HepG2 (cell line): ENCODE measurements around the gene SVOPL. TPM values are rescaled to one million over a fixed set of nuclear protein-coding genes. Genes with fewer than 3 reads are reported as not detected.

Experiments
- EZH2 ChIP-seq: conservative IDR thresholded peaks from 2 replicates; pipeline ENCODE4 v1.6.1; 2012; ENCODE audit warnings: mild to moderate bottlenecking, low read depth, low read length, moderate library complexity
- REXO4 ChIP-seq: sonication (generic); formaldehyde crosslinking; IDR thresholded peaks from 2 replicates; pipeline ENCODE4 v1.8.0; 2022; ENCODE audit warnings: missing genetic modification reagents, mild to moderate bottlenecking, borderline replicate concordance
- ZNF556 ChIP-seq: sonication (generic); formaldehyde crosslinking; IDR thresholded peaks from 2 replicates; pipeline ENCODE4 v1.4.0; 2020; ENCODE audit warnings: mild to moderate bottlenecking, missing genetic modification reagents, borderline replicate concordance
- ZNF878 ChIP-seq: sonication (generic); formaldehyde crosslinking; IDR thresholded peaks from 2 replicates; pipeline ENCODE4 v1.8.1; 2023; ENCODE audit warnings: mild to moderate bottlenecking, missing genetic modification reagents, moderate library complexity
- polyA plus RNA-seq, 8 experiments: library from polyadenylated mRNA; depleted of rRNA in 3 of 8; stranded (reverse) in 7 of 8; unstranded in 1 of 8; fragments of >200 nt; fragmentation: Illumina TruSeq in 4 of 8; extraction: Trizol in 4 of 8; gene quantifications; 2 replicates each; pipeline versions ENCODE4 v1.2.1 to v1.2.3, GENCODE V29; 2011 to 2016; ENCODE audit warnings: low read depth in 4 of 8, missing spikeins in 1 of 8, mixed read lengths in 1 of 8; ENCODE audit not compliant: insufficient read depth in 1 of 8
- total RNA-seq, 5 experiments: library from RNA; depleted of rRNA; stranded (reverse); fragments of >200 nt; fragmentation: Illumina TruSeq; extraction: Trizol; gene quantifications; 2 replicates each; pipeline ENCODE4 v1.2.3, GENCODE V29; 2016; ENCODE audit warnings: low read depth in 1 of 5
- TF ChIP-seq, protein P1 (sequence below): sonication (generic); formaldehyde crosslinking; IDR thresholded peaks from 2 replicates; pipeline ENCODE4 v1.5.1; 2020; ENCODE audit warnings: mild to moderate bottlenecking, missing genetic modification reagents, borderline replicate concordance
- TF ChIP-seq, protein P2 (sequence below): IDR thresholded peaks from 2 replicates; pipeline ENCODE4 v1.6.1; 2016; ENCODE audit warnings: missing biosample characterization, missing genetic modification reagents, low read depth
- TF ChIP-seq, protein P3 (sequence below): sonication (generic); formaldehyde crosslinking; IDR thresholded peaks from 2 replicates; pipeline ENCODE4 v1.5.0; 2020; ENCODE audit warnings: missing genetic modification reagents

Gene SVOPL
- total and polyA plus RNA-seq, 2 of the 13 experiments (the other 11 are each of a cell fraction or from before 2014, with no cell fraction given): not detected

DNA sequence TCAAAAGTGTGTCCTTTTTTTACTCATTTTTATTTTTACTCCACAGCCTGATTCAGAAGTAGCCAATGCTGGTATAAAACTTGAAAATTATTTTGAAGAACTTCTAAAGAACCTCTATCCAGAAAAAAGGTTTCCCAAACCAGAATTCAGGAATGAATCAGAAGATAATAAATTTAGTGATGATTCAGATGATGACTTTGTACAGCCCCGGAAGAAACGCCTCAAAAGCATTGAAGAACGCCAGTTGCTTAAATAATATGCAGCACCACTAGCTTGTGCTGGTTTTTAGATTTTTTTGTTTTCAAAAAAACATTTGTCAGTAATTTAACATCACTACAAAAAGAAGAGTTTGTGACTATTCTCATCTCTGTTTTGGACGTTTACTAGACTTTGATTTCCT, 116.5 kb downstream of the SVOPL start (continued):
- TF ChIP-seq, protein P1, sequence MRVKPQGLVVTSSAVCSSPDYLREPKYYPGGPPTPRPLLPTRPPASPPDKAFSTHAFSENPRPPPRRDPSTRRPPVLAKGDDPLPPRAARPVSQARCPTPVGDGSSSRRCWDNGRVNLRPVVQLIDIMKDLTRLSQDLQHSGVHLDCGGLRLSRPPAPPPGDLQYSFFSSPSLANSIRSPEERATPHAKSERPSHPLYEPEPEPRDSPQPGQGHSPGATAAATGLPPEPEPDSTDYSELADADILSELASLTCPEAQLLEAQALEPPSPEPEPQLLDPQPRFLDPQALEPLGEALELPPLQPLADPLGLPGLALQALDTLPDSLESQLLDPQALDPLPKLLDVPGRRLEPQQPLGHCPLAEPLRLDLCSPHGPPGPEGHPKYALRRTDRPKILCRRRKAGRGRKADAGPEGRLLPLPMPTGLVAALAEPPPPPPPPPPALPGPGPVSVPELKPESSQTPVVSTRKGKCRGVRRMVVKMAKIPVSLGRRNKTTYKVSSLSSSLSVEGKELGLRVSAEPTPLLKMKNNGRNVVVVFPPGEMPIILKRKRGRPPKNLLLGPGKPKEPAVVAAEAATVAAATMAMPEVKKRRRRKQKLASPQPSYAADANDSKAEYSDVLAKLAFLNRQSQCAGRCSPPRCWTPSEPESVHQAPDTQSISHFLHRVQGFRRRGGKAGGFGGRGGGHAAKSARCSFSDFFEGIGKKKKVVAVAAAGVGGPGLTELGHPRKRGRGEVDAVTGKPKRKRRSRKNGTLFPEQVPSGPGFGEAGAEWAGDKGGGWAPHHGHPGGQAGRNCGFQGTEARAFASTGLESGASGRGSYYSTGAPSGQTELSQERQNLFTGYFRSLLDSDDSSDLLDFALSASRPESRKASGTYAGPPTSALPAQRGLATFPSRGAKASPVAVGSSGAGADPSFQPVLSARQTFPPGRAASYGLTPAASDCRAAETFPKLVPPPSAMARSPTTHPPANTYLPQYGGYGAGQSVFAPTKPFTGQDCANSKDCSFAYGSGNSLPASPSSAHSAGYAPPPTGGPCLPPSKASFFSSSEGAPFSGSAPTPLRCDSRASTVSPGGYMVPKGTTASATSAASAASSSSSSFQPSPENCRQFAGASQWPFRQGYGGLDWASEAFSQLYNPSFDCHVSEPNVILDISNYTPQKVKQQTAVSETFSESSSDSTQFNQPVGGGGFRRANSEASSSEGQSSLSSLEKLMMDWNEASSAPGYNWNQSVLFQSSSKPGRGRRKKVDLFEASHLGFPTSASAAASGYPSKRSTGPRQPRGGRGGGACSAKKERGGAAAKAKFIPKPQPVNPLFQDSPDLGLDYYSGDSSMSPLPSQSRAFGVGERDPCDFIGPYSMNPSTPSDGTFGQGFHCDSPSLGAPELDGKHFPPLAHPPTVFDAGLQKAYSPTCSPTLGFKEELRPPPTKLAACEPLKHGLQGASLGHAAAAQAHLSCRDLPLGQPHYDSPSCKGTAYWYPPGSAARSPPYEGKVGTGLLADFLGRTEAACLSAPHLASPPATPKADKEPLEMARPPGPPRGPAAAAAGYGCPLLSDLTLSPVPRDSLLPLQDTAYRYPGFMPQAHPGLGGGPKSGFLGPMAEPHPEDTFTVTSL (CRISPR knock-in tag): no peak
- TF ChIP-seq ZNF556 (CRISPR knock-in tag) (no peak), REXO4 (CRISPR knock-in tag) (no peak), EZH2 (no peak), ZNF878 (CRISPR knock-in tag) (no peak)
- TF ChIP-seq, protein P2, sequence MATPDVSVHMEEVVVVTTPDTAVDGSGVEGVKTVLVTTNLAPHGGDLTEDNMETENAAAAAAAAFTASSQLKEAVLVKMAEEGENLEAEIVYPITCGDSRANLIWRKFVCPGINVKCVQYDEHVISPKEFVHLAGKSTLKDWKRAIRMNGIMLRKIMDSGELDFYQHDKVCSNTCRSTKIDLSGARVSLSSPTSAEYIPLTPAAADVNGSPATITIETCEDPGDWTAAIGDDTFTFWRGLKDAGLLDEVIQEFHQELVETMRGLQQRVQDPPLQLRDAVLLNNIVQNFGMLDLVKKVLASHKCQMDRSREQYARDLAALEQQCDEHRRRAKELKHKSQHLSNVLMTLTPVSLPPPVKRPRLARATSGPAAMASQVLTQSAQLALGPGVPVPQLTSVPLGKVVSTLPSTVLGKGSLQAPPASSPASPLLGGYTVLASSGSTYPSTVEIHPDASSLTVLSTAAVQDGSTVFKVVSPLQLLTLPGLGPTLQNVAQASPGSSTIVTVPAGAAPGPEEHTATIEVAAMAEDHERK (CRISPR knock-in tag): no peak
- TF ChIP-seq, protein P3, sequence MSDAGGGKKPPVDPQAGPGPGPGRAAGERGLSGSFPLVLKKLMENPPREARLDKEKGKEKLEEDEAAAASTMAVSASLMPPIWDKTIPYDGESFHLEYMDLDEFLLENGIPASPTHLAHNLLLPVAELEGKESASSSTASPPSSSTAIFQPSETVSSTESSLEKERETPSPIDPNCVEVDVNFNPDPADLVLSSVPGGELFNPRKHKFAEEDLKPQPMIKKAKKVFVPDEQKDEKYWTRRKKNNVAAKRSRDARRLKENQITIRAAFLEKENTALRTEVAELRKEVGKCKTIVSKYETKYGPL: no peak
